ENCODE measurements around the gene NINJ1.
"Not testable (repeated sequence)": the region's sequence is repeated elsewhere in the genome, so short reads cannot be mapped to it uniquely, and the experiment has no call there.

The NINJ1 gene

GRCh38 chr9:93159601-93160471 lies 25.8 kb upstream of the NINJ1 start:
- peak; percentile 34 for DNase-seq

GRCh38 chr9:93156475-93157008 lies 22.5 kb upstream of the NINJ1 start:
- DNase-seq, result no peak

GRCh38 chr9:93155716-93156474 lies 21.8 kb upstream of the NINJ1 start:
- no peak for DNase-seq

- no peak for DNase-seq
Observed at GRCh38 chr9:93154293-93154903, 20.3 kb upstream of the NINJ1 start.

GRCh38 chr9:93151097-93151784 lies 17.2 kb upstream of the NINJ1 start:
- DNase-seq, result no peak

- no peak for DNase-seq
Observed at GRCh38 chr9:93149361-93149760, 15.3 kb upstream of the NINJ1 start.

- DNase-seq, result no peak
Observed at GRCh38 chr9:93148721-93149120, 14.7 kb upstream of the NINJ1 start.

- DNase-seq, result no peak
Observed at GRCh38 chr9:93147632-93148031, 13.6 kb upstream of the NINJ1 start.

GRCh38 chr9:93146696-93147095 lies 12.6 kb upstream of the NINJ1 start:
- not testable (repeated sequence) for DNase-seq

GRCh38 chr9:93143830-93144530 lies 9.9 kb upstream of the NINJ1 start:
- DNase-seq, result no peak

- DNase-seq, result no peak
Observed at GRCh38 chr9:93141771-93142483, 7.9 kb upstream of the NINJ1 start.

- no peak for DNase-seq
Observed at GRCh38 chr9:93139365-93140182, 5.5 kb upstream of the NINJ1 start.

- DNase-seq, result no peak
Observed at GRCh38 chr9:93138171-93138764, 4.2 kb upstream of the NINJ1 start.

GRCh38 chr9:93137362-93137761 lies 3.3 kb upstream of the NINJ1 start:
- DNase-seq, result no peak

GRCh38 chr9:93136011-93136440 lies 2.0 kb upstream of the NINJ1 start:
- peak; percentile 28 for DNase-seq

- DNase-seq, result no peak
Observed at GRCh38 chr9:93134740-93135444, 841 bp upstream of the NINJ1 start.

GRCh38 chr9:93133681-93134014 lies 403 bp downstream of the NINJ1 start:
- no peak for DNase-seq

GRCh38 chr9:93132946-93133680 lies 938 bp downstream of the NINJ1 start:
- DNase-seq, result no peak

All from NCI-H526 treated with DMSO at 0.1 percent for 48 hours (cell line).